ENCODE measurements around the gene IFRD2.
"Not testable (repeated sequence)": the region's sequence is repeated elsewhere in the genome, so short reads cannot be mapped to it uniquely, and the experiment has no call there.

IFRD2 gene

GRCh38 chr3:50245251-50245745 lies 46.9 kb downstream of the IFRD2 start:
- no peak for FAIRE-seq

- FAIRE-seq, result not testable (repeated sequence)
Observed at GRCh38 chr3:50244813-50245212, 47.4 kb downstream of the IFRD2 start.

- no peak for FAIRE-seq
Observed at GRCh38 chr3:50243543-50243895, 48.7 kb downstream of the IFRD2 start.

GRCh38 chr3:50242851-50243542 lies 49.2 kb downstream of the IFRD2 start:
- no peak for FAIRE-seq

GRCh38 chr3:50242381-50242770 lies 49.9 kb downstream of the IFRD2 start:
- no peak for FAIRE-seq

GRCh38 chr3:50241713-50242380 lies 50.4 kb downstream of the IFRD2 start:
- no peak for FAIRE-seq

GRCh38 chr3:50241163-50241562 lies 51.1 kb downstream of the IFRD2 start:
- no peak for FAIRE-seq

GRCh38 chr3:50239649-50240048 lies 52.6 kb downstream of the IFRD2 start:
- FAIRE-seq, result no peak

GRCh38 chr3:50238549-50239026 lies 53.6 kb downstream of the IFRD2 start:
- no peak for FAIRE-seq

GRCh38 chr3:50237754-50238548 lies 54.3 kb downstream of the IFRD2 start:
- no peak for FAIRE-seq

Data from endometrium (tissue), 2 donors.